Measurements from ENCODE around the gene SP3. TPM values are rescaled to one million over a fixed set of nuclear protein-coding genes. Genes with fewer than 3 reads are reported as not detected.

The SP3 gene
- total RNA-seq, 1 experiment from 2014 or later, result 57.4 TPM

GRCh38 chr2:173997269-173997668, 32.1 kb upstream of the SP3 start:
- no peak for DNase-seq (ENCODE audit: low read depth)

- no peak for DNase-seq (ENCODE audit: low read depth)
These were observed 31.6 kb upstream of the SP3 start for GRCh38 chr2:173996766-173997165.

GRCh38 chr2:173993459-173993858, 28.3 kb upstream of the SP3 start:
- no peak for DNase-seq (ENCODE audit: low read depth)

GRCh38 chr2:173991856-173992588, 26.8 kb upstream of the SP3 start:
- DNase-seq (ENCODE audit: low read depth), result peak; percentile 25

GRCh38 chr2:173990970-173991819, 26.0 kb upstream of the SP3 start:
- peak; percentile 14 for DNase-seq (ENCODE audit: low read depth)

GRCh38 chr2:173990245-173990644, 25.1 kb upstream of the SP3 start:
- no peak for DNase-seq (ENCODE audit: low read depth)

- DNase-seq (ENCODE audit: low read depth), result no peak
These were observed 24.7 kb upstream of the SP3 start for GRCh38 chr2:173989884-173990215.

- no peak for DNase-seq (ENCODE audit: low read depth)
These were observed 24.1 kb upstream of the SP3 start for GRCh38 chr2:173989160-173989883.

GRCh38 chr2:173986805-173987204, 21.6 kb upstream of the SP3 start:
- DNase-seq (ENCODE audit: low read depth), result no peak

GRCh38 chr2:173985605-173985992, 20.4 kb upstream of the SP3 start:
- DNase-seq (ENCODE audit: low read depth), result no peak

- no peak for DNase-seq (ENCODE audit: low read depth)
These were observed 19.9 kb upstream of the SP3 start for GRCh38 chr2:173984866-173985604.

- DNase-seq (ENCODE audit: low read depth), result no peak
These were observed 18.3 kb upstream of the SP3 start for GRCh38 chr2:173983391-173983871.

- DNase-seq (ENCODE audit: low read depth), result no peak
These were observed 17.7 kb upstream of the SP3 start for GRCh38 chr2:173982918-173983317.

GRCh38 chr2:173982182-173982714, 17.1 kb upstream of the SP3 start:
- DNase-seq (ENCODE audit: low read depth), result no peak

- no peak for DNase-seq (ENCODE audit: low read depth)
These were observed 16.3 kb upstream of the SP3 start for GRCh38 chr2:173981520-173981919.

- no peak for DNase-seq (ENCODE audit: low read depth)
These were observed 14.7 kb upstream of the SP3 start for GRCh38 chr2:173979751-173980351.

GRCh38 chr2:173978447-173978846, 13.3 kb upstream of the SP3 start:
- DNase-seq (ENCODE audit: low read depth), result peak; percentile 11

GRCh38 chr2:173972636-173973035, 7.5 kb upstream of the SP3 start:
- DNase-seq (ENCODE audit: low read depth), result peak; percentile 18

GRCh38 chr2:173972165-173972564, 7.0 kb upstream of the SP3 start:
- no peak for DNase-seq (ENCODE audit: low read depth)

- no peak for DNase-seq (ENCODE audit: low read depth)
These were observed 5.3 kb upstream of the SP3 start for GRCh38 chr2:173970516-173970924.

- DNase-seq (ENCODE audit: low read depth), result no peak
These were observed 4.7 kb upstream of the SP3 start for GRCh38 chr2:173969886-173970285.

All from Daoy (cell line).